ENCODE results near the gene MAD2L2.

DNA sequence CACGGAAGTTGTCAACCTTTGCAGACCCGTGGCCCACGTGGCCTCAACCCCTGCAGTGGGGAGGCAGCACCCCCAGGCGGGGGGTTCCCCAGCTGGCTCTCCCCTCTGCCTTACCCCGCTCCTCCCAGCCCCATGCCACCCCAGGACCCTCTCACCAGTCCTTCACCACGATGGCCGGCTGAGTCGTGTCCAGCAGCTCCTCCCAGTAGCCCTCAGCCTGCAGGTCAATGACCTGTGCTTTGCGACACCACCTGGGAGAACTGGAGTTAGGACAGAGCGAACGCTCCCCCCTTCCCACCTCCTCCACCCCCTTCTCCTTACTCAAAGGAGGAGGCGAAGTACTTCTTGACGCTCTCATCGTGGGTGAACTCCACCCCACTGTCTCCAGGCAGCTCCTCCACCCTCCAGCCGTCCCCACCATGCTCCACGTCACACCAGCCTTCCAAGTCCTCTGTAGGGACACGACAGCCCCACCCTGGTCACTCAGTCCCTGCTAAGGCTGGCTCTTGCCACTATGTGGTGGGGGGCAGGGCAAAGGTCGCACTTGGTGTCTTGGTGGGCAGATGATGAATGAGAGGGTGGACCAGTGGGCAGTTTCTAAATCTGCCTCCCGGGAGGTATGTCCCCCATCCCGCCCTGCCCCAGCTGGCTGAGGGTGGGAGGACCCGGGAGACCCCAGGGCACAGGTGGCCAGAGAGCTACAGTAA lies 31.2 kb downstream of the MAD2L2 start:
- TF ChIP-seq, protein P1, sequence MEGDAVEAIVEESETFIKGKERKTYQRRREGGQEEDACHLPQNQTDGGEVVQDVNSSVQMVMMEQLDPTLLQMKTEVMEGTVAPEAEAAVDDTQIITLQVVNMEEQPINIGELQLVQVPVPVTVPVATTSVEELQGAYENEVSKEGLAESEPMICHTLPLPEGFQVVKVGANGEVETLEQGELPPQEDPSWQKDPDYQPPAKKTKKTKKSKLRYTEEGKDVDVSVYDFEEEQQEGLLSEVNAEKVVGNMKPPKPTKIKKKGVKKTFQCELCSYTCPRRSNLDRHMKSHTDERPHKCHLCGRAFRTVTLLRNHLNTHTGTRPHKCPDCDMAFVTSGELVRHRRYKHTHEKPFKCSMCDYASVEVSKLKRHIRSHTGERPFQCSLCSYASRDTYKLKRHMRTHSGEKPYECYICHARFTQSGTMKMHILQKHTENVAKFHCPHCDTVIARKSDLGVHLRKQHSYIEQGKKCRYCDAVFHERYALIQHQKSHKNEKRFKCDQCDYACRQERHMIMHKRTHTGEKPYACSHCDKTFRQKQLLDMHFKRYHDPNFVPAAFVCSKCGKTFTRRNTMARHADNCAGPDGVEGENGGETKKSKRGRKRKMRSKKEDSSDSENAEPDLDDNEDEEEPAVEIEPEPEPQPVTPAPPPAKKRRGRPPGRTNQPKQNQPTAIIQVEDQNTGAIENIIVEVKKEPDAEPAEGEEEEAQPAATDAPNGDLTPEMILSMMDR (IDR thresholded peaks at IDR 0.05) = no peak
- TF ChIP-seq GABPB1 (CRISPR knock-in tag; IDR thresholded peaks at IDR 0.05) (no peak), ZBTB21 (CRISPR knock-in tag; IDR thresholded peaks at IDR 0.05; ENCODE audit: borderline replicate concordance) (no peak), NR3C1 (CRISPR knock-in tag; conservative IDR thresholded peaks at IDR 0.05; ENCODE audit: low read depth) (no peak), ZNF219 (CRISPR knock-in tag; IDR thresholded peaks at IDR 0.05; ENCODE audit: borderline replicate concordance) (no peak), NR1H2 (CRISPR knock-in tag; IDR thresholded peaks at IDR 0.05) (no peak)
- TF ChIP-seq, protein P2, sequence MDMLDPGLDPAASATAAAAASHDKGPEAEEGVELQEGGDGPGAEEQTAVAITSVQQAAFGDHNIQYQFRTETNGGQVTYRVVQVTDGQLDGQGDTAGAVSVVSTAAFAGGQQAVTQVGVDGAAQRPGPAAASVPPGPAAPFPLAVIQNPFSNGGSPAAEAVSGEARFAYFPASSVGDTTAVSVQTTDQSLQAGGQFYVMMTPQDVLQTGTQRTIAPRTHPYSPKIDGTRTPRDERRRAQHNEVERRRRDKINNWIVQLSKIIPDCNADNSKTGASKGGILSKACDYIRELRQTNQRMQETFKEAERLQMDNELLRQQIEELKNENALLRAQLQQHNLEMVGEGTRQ (CRISPR knock-in tag; IDR thresholded peaks at IDR 0.05) = no peak
- TF ChIP-seq, protein P3, sequence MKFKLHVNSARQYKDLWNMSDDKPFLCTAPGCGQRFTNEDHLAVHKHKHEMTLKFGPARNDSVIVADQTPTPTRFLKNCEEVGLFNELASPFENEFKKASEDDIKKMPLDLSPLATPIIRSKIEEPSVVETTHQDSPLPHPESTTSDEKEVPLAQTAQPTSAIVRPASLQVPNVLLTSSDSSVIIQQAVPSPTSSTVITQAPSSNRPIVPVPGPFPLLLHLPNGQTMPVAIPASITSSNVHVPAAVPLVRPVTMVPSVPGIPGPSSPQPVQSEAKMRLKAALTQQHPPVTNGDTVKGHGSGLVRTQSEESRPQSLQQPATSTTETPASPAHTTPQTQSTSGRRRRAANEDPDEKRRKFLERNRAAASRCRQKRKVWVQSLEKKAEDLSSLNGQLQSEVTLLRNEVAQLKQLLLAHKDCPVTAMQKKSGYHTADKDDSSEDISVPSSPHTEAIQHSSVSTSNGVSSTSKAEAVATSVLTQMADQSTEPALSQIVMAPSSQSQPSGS (CRISPR knock-in tag; IDR thresholded peaks at IDR 0.05; ENCODE audit: borderline replicate concordance, low read depth) = no peak
- TF ChIP-seq, protein P4, sequence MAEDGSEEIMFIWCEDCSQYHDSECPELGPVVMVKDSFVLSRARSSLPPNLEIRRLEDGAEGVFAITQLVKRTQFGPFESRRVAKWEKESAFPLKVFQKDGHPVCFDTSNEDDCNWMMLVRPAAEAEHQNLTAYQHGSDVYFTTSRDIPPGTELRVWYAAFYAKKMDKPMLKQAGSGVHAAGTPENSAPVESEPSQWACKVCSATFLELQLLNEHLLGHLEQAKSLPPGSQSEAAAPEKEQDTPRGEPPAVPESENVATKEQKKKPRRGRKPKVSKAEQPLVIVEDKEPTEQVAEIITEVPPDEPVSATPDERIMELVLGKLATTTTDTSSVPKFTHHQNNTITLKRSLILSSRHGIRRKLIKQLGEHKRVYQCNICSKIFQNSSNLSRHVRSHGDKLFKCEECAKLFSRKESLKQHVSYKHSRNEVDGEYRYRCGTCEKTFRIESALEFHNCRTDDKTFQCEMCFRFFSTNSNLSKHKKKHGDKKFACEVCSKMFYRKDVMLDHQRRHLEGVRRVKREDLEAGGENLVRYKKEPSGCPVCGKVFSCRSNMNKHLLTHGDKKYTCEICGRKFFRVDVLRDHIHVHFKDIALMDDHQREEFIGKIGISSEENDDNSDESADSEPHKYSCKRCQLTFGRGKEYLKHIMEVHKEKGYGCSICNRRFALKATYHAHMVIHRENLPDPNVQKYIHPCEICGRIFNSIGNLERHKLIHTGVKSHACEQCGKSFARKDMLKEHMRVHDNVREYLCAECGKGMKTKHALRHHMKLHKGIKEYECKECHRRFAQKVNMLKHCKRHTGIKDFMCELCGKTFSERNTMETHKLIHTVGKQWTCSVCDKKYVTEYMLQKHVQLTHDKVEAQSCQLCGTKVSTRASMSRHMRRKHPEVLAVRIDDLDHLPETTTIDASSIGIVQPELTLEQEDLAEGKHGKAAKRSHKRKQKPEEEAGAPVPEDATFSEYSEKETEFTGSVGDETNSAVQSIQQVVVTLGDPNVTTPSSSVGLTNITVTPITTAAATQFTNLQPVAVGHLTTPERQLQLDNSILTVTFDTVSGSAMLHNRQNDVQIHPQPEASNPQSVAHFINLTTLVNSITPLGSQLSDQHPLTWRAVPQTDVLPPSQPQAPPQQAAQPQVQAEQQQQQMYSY (CRISPR knock-in tag; IDR thresholded peaks at IDR 0.05) = no peak
- TF ChIP-seq, protein P5, sequence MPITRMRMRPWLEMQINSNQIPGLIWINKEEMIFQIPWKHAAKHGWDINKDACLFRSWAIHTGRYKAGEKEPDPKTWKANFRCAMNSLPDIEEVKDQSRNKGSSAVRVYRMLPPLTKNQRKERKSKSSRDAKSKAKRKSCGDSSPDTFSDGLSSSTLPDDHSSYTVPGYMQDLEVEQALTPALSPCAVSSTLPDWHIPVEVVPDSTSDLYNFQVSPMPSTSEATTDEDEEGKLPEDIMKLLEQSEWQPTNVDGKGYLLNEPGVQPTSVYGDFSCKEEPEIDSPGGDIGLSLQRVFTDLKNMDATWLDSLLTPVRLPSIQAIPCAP (CRISPR knock-in tag; IDR thresholded peaks at IDR 0.05) = no peak
- TF ChIP-seq, protein P6, sequence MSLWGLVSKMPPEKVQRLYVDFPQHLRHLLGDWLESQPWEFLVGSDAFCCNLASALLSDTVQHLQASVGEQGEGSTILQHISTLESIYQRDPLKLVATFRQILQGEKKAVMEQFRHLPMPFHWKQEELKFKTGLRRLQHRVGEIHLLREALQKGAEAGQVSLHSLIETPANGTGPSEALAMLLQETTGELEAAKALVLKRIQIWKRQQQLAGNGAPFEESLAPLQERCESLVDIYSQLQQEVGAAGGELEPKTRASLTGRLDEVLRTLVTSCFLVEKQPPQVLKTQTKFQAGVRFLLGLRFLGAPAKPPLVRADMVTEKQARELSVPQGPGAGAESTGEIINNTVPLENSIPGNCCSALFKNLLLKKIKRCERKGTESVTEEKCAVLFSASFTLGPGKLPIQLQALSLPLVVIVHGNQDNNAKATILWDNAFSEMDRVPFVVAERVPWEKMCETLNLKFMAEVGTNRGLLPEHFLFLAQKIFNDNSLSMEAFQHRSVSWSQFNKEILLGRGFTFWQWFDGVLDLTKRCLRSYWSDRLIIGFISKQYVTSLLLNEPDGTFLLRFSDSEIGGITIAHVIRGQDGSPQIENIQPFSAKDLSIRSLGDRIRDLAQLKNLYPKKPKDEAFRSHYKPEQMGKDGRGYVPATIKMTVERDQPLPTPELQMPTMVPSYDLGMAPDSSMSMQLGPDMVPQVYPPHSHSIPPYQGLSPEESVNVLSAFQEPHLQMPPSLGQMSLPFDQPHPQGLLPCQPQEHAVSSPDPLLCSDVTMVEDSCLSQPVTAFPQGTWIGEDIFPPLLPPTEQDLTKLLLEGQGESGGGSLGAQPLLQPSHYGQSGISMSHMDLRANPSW (CRISPR knock-in tag; conservative IDR thresholded peaks at IDR 0.05; ENCODE audit: low read depth) = no peak
